H1 (cell line): ENCODE measurements around the gene MPHOSPH8.
"Not testable (repeated sequence)": the region's sequence is repeated elsewhere in the genome, so short reads cannot be mapped to it uniquely, and the experiment has no call there.

ENCODE experiments used
- ASH2L ChIP-seq: fragments of 200-600, 300-600 bp; sonication (generic); IDR thresholded peaks from one replicate; pipeline ENCODE4 v1.7.1; 2017; ENCODE audit warnings: low read length
- BRCA1 ChIP-seq: IDR thresholded peaks from 2 replicates; pipeline ENCODE4 v1.6.1; 2012; ENCODE audit warnings: low read depth, low read length, improper control_type of control experiment
- CHD1 ChIP-seq: IDR thresholded peaks from 2 replicates; pipeline ENCODE4 v1.6.1; 2012; ENCODE audit warnings: low read depth, low read length, improper control_type of control experiment
- CTBP2 ChIP-seq: IDR thresholded peaks from 2 replicates; pipeline ENCODE4 v1.7.0; 2011; ENCODE audit warnings: borderline replicate concordance, mild to moderate bottlenecking, moderate library complexity, mixed read lengths, low read length; ENCODE audit not compliant: insufficient read depth, insufficient read length
- EGR1 ChIP-seq: IDR thresholded peaks from 2 replicates; pipeline ENCODE4 v1.6.1; 2011; ENCODE audit warnings: low read depth, low read length, borderline replicate concordance
- HDAC2 ChIP-seq, 2 experiments: fragments of 300-600 bp in 1 of 2; sonication (generic) in 1 of 2; IDR thresholded peaks; 2 replicates each; pipeline ENCODE4 v1.6.1; 2011 to 2012; ENCODE audit warnings: low read depth in 2 of 2, low read length in 2 of 2, mild to moderate bottlenecking in 2 of 2, moderate library complexity in 2 of 2, borderline replicate concordance in 1 of 2, inconsistent platforms in 1 of 2
- JUND ChIP-seq: IDR thresholded peaks from 2 replicates; pipeline ENCODE4 v1.6.1; 2011; ENCODE audit warnings: mild to moderate bottlenecking, improper control_type of control experiment, low read length
- POLR2A ChIP-seq, 2 experiments: IDR thresholded peaks; 1 replicate in 1 of 2; 2 replicates in 1 of 2; pipeline ENCODE4 v1.6.1; 2011; ENCODE audit warnings: low read depth in 2 of 2, low read length in 2 of 2, mild to moderate bottlenecking in 2 of 2; ENCODE audit errors: control extremely low read depth in 1 of 2
- RFX5 ChIP-seq: IDR thresholded peaks from 2 replicates; pipeline ENCODE4 v1.6.1; 2011; ENCODE audit warnings: low read depth, low read length, improper control_type of control experiment, borderline replicate concordance
- TF ChIP-seq, protein P1 (sequence below), 3 experiments: IDR thresholded peaks; 1 replicate in 2 of 3; 2 replicates in 1 of 3; pipeline versions ENCODE4 v1.5.1 to v1.6.1; 2011; ENCODE audit warnings: low read length in 3 of 3, mild to moderate bottlenecking in 3 of 3, inconsistent platforms in 2 of 3, low read depth in 1 of 3, moderate library complexity in 1 of 3; ENCODE audit not compliant: insufficient read depth in 1 of 3; ENCODE audit errors: control extremely low read depth in 1 of 3
- TF ChIP-seq, protein P2 (sequence below): fragments of 300-600 bp; sonication (generic); IDR thresholded peaks from 2 replicates; pipeline ENCODE4 v1.7.1; 2012; ENCODE audit warnings: low read length, moderate library complexity, mild to moderate bottlenecking, inconsistent platforms; ENCODE audit not compliant: insufficient replicate concordance
- TF ChIP-seq, protein P3 (sequence below): IDR thresholded peaks from 2 replicates; pipeline ENCODE4 v1.6.1; 2012; ENCODE audit warnings: inconsistent platforms
- TF ChIP-seq, protein P4 (sequence below): IDR thresholded peaks from 2 replicates; pipeline ENCODE4 v1.6.1; 2011; ENCODE audit warnings: low read depth, mild to moderate bottlenecking, low read length; ENCODE audit not compliant: insufficient read depth

DNA sequence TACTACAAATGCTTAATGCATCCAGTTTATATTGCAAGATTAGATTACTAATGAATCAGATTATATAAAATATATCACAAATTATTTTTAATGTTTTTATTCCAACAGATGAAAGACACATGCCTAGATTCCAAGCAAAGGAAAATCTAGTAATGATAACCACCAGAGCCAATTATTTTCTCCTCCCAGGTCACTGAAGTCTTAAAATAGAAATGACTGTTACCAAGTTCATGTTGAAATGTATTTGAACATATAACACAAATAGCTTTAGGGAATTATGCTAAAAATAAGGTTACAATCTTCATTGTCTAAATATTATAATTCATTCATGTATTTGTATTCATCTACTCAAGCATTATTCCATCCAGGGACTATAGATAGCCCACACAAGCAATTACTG, 76.3 kb downstream of the MPHOSPH8 start:
- TF ChIP-seq, protein P1, sequence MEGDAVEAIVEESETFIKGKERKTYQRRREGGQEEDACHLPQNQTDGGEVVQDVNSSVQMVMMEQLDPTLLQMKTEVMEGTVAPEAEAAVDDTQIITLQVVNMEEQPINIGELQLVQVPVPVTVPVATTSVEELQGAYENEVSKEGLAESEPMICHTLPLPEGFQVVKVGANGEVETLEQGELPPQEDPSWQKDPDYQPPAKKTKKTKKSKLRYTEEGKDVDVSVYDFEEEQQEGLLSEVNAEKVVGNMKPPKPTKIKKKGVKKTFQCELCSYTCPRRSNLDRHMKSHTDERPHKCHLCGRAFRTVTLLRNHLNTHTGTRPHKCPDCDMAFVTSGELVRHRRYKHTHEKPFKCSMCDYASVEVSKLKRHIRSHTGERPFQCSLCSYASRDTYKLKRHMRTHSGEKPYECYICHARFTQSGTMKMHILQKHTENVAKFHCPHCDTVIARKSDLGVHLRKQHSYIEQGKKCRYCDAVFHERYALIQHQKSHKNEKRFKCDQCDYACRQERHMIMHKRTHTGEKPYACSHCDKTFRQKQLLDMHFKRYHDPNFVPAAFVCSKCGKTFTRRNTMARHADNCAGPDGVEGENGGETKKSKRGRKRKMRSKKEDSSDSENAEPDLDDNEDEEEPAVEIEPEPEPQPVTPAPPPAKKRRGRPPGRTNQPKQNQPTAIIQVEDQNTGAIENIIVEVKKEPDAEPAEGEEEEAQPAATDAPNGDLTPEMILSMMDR (IDR thresholded peaks at IDR 0.05; ENCODE audit: control extremely low read depth in 1 of 3, insufficient read depth in 1 of 3, low read depth in 1 of 3, low read length in 3 of 3) = not testable (repeated sequence)
- TF ChIP-seq, protein P2, sequence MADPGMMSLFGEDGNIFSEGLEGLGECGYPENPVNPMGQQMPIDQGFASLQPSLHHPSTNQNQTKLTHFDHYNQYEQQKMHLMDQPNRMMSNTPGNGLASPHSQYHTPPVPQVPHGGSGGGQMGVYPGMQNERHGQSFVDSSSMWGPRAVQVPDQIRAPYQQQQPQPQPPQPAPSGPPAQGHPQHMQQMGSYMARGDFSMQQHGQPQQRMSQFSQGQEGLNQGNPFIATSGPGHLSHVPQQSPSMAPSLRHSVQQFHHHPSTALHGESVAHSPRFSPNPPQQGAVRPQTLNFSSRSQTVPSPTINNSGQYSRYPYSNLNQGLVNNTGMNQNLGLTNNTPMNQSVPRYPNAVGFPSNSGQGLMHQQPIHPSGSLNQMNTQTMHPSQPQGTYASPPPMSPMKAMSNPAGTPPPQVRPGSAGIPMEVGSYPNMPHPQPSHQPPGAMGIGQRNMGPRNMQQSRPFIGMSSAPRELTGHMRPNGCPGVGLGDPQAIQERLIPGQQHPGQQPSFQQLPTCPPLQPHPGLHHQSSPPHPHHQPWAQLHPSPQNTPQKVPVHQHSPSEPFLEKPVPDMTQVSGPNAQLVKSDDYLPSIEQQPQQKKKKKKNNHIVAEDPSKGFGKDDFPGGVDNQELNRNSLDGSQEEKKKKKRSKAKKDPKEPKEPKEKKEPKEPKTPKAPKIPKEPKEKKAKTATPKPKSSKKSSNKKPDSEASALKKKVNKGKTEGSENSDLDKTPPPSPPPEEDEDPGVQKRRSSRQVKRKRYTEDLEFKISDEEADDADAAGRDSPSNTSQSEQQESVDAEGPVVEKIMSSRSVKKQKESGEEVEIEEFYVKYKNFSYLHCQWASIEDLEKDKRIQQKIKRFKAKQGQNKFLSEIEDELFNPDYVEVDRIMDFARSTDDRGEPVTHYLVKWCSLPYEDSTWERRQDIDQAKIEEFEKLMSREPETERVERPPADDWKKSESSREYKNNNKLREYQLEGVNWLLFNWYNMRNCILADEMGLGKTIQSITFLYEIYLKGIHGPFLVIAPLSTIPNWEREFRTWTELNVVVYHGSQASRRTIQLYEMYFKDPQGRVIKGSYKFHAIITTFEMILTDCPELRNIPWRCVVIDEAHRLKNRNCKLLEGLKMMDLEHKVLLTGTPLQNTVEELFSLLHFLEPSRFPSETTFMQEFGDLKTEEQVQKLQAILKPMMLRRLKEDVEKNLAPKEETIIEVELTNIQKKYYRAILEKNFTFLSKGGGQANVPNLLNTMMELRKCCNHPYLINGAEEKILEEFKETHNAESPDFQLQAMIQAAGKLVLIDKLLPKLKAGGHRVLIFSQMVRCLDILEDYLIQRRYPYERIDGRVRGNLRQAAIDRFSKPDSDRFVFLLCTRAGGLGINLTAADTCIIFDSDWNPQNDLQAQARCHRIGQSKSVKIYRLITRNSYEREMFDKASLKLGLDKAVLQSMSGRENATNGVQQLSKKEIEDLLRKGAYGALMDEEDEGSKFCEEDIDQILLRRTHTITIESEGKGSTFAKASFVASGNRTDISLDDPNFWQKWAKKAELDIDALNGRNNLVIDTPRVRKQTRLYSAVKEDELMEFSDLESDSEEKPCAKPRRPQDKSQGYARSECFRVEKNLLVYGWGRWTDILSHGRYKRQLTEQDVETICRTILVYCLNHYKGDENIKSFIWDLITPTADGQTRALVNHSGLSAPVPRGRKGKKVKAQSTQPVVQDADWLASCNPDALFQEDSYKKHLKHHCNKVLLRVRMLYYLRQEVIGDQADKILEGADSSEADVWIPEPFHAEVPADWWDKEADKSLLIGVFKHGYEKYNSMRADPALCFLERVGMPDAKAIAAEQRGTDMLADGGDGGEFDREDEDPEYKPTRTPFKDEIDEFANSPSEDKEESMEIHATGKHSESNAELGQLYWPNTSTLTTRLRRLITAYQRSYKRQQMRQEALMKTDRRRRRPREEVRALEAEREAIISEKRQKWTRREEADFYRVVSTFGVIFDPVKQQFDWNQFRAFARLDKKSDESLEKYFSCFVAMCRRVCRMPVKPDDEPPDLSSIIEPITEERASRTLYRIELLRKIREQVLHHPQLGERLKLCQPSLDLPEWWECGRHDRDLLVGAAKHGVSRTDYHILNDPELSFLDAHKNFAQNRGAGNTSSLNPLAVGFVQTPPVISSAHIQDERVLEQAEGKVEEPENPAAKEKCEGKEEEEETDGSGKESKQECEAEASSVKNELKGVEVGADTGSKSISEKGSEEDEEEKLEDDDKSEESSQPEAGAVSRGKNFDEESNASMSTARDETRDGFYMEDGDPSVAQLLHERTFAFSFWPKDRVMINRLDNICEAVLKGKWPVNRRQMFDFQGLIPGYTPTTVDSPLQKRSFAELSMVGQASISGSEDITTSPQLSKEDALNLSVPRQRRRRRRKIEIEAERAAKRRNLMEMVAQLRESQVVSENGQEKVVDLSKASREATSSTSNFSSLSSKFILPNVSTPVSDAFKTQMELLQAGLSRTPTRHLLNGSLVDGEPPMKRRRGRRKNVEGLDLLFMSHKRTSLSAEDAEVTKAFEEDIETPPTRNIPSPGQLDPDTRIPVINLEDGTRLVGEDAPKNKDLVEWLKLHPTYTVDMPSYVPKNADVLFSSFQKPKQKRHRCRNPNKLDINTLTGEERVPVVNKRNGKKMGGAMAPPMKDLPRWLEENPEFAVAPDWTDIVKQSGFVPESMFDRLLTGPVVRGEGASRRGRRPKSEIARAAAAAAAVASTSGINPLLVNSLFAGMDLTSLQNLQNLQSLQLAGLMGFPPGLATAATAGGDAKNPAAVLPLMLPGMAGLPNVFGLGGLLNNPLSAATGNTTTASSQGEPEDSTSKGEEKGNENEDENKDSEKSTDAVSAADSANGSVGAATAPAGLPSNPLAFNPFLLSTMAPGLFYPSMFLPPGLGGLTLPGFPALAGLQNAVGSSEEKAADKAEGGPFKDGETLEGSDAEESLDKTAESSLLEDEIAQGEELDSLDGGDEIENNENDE = not testable (repeated sequence)
- TF ChIP-seq, protein P3, sequence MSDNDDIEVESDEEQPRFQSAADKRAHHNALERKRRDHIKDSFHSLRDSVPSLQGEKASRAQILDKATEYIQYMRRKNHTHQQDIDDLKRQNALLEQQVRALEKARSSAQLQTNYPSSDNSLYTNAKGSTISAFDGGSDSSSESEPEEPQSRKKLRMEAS = not testable (repeated sequence)
- not testable (repeated sequence) for TF ChIP-seq RFX5; POLR2A (IDR thresholded peaks at IDR 0.05; ENCODE audit: control extremely low read depth in 1 of 2, low read depth in 2 of 2, low read length in 2 of 2); CHD1; ASH2L; JUND; BRCA1; EGR1; CTBP2; HDAC2 (IDR thresholded peaks at IDR 0.05; ENCODE audit: borderline replicate concordance in 1 of 2, low read depth in 2 of 2, low read length in 2 of 2)
- TF ChIP-seq, protein P4, sequence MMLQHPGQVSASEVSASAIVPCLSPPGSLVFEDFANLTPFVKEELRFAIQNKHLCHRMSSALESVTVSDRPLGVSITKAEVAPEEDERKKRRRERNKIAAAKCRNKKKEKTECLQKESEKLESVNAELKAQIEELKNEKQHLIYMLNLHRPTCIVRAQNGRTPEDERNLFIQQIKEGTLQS = not testable (repeated sequence)
